IPS-18c (cell line): Measurements from ENCODE around the gene SCT.
A peak's percentile ranks its signal among the peaks of the same experiment; 100 is the strongest.

Experiments
- H3K4me3 ChIP-seq: 2 replicates; pipeline ENCODE4 v1.7.0; 2013; ENCODE audit warnings: low read depth, mild to moderate bottlenecking, low read length, moderate library complexity; ENCODE audit not compliant: insufficient read depth
- H3K9me3 ChIP-seq: one replicate; pipeline ENCODE4 v1.6.1; 2013; ENCODE audit warnings: mild to moderate bottlenecking, low read length, moderate library complexity; ENCODE audit not compliant: control insufficient read depth, insufficient read depth

The SCT gene

DNA sequence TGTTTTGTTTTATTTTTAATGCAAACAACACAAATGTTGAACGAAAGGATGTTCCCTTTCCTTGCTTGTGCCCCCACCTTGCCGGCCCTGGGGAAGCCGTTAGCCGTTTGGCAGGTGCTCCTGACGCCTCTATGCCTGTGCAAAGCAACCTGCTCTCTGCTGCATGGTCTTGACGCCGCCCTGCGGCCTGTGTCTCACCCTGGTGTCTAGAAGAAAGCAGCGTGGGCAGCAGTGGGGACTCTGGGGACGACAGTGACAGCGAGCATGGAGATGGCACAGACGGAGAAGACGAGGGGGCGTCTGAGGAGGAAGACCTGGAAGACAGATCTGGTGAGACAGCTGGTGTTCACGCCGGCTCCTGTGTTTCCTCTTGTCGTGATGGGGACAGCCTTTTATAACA, 45.2 kb downstream of the SCT start:
- no peaks in the 10 kb centered on the region for H3K9me3 ChIP-seq
- no peak overlapping the region for H3K4me3 ChIP-seq

DNA sequence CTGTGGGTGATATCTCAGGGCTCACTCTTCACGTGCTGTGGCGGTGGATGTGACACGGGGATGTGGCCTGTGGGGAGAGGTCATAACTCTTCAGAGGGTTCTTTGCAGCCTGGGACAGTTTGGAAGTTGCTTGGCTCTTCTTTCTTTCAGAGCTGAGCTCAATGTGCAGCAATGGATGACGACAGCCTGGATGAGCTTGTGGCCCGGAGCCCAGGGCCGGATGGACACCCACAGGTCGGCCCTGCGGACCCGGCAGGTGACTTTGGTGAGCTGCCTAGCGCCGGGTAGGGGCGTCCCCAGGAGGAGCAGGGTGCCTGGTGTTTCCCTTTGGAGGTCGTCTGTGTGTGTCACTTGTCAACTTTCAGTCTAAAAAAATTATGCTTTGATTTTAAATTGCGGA, 45.6 kb downstream of the SCT start:
- H3K4me3 ChIP-seq = no peak overlapping the region
- no peaks in the 10 kb centered on the region for H3K9me3 ChIP-seq

DNA sequence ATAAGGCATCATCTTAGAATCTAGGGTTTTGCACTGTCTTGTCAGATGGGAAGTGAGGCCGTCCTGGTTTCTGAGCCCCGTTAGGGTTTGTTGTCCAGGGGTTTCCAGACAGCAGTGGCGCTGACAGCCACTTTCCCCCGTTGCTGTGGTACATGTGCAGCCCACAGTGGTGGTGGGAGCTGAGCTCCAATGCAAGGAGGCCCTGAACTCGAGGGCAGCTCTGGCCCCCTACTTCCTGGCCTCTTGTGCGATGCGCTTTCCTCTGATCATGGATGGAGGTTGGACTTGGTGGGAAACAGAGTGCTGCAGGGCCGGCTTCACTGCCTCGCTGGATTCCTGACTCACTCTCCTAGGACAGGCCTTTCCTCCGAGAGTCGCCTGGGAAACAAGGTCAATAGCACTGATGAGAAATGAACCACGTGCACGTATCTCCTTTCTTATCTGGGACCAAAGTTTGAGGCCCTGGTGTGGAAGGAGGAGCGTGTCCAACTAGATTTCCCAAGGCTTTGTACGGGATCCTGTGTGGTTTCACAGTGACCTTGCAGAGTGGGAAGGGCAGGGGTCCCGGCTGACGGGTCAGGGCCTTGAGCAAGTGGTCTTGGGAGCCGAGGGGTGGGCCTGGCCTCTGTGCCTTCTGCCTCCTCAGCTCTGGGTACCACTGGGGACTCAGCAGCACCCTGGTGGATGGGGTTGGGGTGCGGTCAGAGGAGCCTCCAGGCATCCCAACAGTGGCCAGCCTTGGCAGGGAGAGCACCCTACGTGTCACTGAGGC, 47.0 kb downstream of the SCT start:
- Histone ChIP-seq H3K4me3 (no peak overlapping the region), H3K9me3 (no peaks in the 10 kb centered on the region)

DNA sequence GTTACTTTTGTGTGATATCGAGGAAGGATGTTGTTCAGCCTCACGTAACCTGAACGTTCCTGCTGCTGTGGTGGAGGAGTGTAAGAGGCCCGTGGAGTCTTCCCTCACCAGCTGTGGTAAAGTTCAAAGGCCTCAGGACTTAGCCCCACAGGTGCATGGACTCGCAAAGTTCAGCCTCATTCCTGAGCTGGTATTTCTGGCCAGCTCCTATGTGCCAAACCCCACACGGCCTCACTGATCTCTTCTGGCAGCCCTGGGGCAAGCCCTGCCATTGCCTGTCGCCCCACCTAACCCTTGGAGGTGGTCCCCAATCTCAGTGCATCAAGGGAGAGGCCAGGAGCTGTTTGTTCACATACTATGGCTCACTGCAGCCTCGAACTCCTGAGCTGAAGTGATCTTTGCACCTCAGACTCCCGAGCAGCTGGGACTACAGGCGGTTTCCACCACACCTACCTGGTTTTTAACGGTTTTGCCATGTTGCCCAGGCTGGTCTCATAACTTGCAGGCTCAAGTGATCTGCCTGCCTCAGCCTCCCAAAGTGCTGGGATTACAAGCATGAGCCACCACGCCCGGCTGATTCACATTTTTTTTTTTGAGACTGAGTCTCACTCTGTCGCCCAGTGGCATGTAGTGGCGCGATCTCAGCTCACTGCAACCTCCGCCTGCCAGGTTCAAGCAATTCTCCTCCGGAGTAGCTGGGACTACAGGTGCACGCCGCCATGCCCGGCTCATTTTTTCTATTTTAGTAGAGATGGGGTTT, 48.5 kb downstream of the SCT start:
- H3K9me3 ChIP-seq = no peaks in the 10 kb centered on the region
- H3K4me3 ChIP-seq = no peak overlapping the region

DNA sequence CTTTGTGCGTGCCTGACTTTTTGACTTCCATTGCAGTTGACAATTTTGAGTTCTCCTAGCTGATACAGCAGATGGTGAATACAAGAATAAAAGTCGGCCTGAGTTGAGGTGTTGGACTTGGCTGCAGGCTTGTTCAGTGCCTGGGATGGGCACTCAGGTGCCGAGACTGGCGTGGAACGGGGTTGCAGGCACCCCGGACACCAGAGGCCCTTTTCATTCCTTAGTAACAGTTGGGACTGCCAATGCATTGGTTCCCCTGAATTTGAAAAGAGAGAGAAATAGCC, 49.4 kb downstream of the SCT start:
- peak overlapping the region; percentile 87 for H3K4me3 ChIP-seq
- no peaks in the 10 kb centered on the region for H3K9me3 ChIP-seq

DNA sequence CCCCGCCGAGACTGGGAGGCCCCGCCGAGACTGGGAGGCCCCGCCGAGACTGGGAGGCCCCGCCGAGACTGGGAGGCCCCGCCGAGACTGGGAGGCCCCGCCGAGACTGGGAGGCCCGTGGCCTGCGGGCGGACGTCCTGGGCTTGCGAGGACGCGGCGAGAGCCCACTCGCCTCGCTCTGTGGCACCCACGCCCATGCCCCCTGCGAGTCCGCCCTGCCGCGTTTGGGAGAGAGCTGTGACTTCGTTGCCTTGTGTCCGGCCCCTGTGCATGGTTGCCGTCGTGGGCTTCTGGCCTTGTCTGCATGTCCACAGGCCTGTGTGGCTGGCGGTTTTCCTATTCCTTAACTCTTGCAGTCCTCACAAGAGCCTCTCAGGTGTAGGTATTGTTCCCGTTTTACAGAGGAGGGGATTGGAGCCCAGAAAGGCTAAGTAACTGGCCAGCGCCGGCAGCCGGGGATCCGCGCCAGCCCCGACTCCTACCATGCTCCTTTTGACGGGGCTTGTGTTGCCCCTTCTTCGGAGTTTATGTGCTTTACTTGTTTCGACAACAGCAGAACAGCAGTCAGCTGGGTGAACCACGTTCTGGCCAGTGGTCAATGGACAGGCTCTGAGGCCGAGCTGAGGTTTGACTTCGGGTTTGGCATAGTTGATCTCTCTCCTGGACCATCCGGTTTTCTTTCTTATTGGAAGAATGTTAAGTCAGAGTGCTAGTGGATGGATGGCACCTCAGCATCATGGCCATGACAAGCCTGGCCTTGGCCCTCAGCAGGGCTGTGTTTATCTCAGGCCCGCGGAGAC, 50.0 kb downstream of the SCT start:
- peak overlapping the region; percentile 87 for H3K4me3 ChIP-seq

More for the DNA sequence above, 50.0 kb downstream of the SCT start:
- H3K9me3 ChIP-seq = no peaks in the 10 kb centered on the region
